ENCODE measurements around the gene MTAP. TPM values are rescaled to one million over a fixed set of nuclear protein-coding genes. Genes with fewer than 3 reads are reported as not detected.

MTAP gene
- total RNA-seq, 1 experiment from 2014 or later, result 102 TPM

DNA sequence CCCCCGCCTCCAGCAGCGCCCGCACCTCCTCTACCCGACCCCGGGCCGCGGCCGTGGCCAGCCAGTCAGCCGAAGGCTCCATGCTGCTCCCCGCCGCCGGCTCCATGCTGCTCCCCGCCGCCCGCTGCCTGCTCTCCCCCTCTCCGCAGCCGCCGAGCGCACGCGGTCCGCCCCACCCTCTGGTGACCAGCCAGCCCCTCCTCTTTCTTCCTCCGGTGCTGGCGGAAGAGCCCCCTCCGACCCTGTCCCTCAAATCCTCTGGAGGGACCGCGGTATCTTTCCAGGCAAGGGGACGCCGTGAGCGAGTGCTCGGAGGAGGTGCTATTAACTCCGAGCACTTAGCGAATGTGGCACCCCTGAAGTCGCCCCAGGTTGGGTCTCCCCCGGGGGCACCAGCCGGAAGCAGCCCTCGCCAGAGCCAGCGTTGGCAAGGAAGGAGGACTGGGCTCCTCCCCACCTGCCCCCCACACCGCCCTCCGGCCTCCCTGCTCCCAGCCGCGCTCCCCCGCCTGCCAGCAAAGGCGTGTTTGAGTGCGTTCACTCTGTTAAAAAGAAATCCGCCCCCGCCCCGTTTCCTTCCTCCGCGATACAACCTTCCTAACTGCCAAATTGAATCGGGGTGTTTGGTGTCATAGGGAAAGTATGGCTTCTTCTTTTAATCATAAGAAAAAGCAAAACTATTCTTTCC lies 172.4 kb downstream of the MTAP start:
- peaks cover 0 to 3% (median 0%) of the 10 kb centered on the region in 3 experiments; a peak in 2 of 7 replicates for H3K36me3 Mint-ChIP-seq (ENCODE audit: insufficient read depth in 1 of 3, low read depth in 3 of 3)
- Histone ChIP-seq H3K4me2 (ENCODE audit: insufficient read depth, insufficient read length, low read length) (peak overlapping the region; percentile 69), H2AK5ac (ENCODE audit: insufficient read length, low read length) (no peak overlapping the region), H3K4ac (ENCODE audit: low read depth, low read length) (no peak overlapping the region), H3K14ac (ENCODE audit: insufficient read depth, low read length) (no peak overlapping the region), H2AFZ (ENCODE audit: low read length) (no peak overlapping the region), H3T11ph (ENCODE audit: low read length) (no peak overlapping the region), H3K18ac (ENCODE audit: insufficient read length, low read depth, low read length) (no peak overlapping the region), H2BK5ac (ENCODE audit: insufficient read length, low read length) (no peak overlapping the region), H3K9me3 (ENCODE audit: control insufficient read depth, low read depth, low read length) (no peaks in the 10 kb centered on the region), H4K91ac (ENCODE audit: insufficient read length, low read depth, low read length) (no peak overlapping the region), H4K20me1 (ENCODE audit: control insufficient read depth, insufficient read depth, insufficient read length) (no peaks in the 10 kb centered on the region), H2BK15ac (ENCODE audit: low read depth, low read length) (no peak overlapping the region), H3K4me1 (ENCODE audit: insufficient read depth, low read length) (no peaks in the 10 kb centered on the region), H3K9ac (ENCODE audit: extremely low read depth, insufficient read length, low read length) (no peak overlapping the region), H3K23me2 (ENCODE audit: insufficient read length, low read depth, low read length, poor library complexity, severe bottlenecking) (peaks cover 6% of the 10 kb centered on the region), H3K27ac (ENCODE audit: insufficient read length, low read depth, low read length) (no peak overlapping the region), H3K23ac (ENCODE audit: insufficient read length, low read depth, low read length) (no peak overlapping the region), H4K8ac (replicated peaks; ENCODE audit: insufficient read length, low read depth, low read length) (no peak overlapping the region), H3K79me1 (ENCODE audit: insufficient read depth, low read depth, low read length, poor library complexity, severe bottlenecking) (no peaks in the 10 kb centered on the region), H3K27me3 (ENCODE audit: insufficient read depth, low read length) (peaks cover 75% of the 10 kb centered on the region), H2BK12ac (ENCODE audit: insufficient read length, low read depth, low read length) (no peak overlapping the region), H2BK120ac (ENCODE audit: low read depth, low read length, poor library complexity, severe bottlenecking) (no peak overlapping the region), H3K56ac (ENCODE audit: insufficient read length, low read depth, low read length) (no peak overlapping the region), H2BK20ac (ENCODE audit: low read depth, low read length, poor library complexity, severe bottlenecking) (no peak overlapping the region), H3K79me2 (ENCODE audit: insufficient read depth, low read length) (no peaks in the 10 kb centered on the region), H4K5ac (ENCODE audit: insufficient read length, low read depth, low read length) (no peak overlapping the region)
- peaks cover 3 to 15% of the 10 kb centered on the region in 2 experiments for H3K9me3 Mint-ChIP-seq
- H3K27ac Mint-ChIP-seq, result peak overlapping the region in 1 of 3 experiments; percentile 0; a peak in 1 of 7 replicates
- peaks cover 99% of the 10 kb centered on the region for H3K27me3 Mint-ChIP-seq (ENCODE audit: low read depth)
- peak overlapping the region; percentile 63 to 86 for H3K4me3 Mint-ChIP-seq
- DNase-seq, result peak; percentile 92
- H3K4me1 Mint-ChIP-seq, result peaks cover 23 to 25% of the 10 kb centered on the region in 2 experiments
- no CpG with 5 or more reads among the region's 51 CpGs for WGBS (ENCODE audit: extremely low coverage, insufficient read length, low lambda C conversion rate)
- no peak for TF ChIP-seq CTCF (conservative IDR thresholded peaks at IDR 0.05)

Data from H9 (cell line).